ENCODE measurements around the gene PRKAG1. TPM values are rescaled to one million over a fixed set of nuclear protein-coding genes. Genes with fewer than 3 reads are reported as not detected.

The PRKAG1 gene
- total and polyA plus RNA-seq, 2 donors (not counting 1 experiment from before 2014, with no cell fraction given) = 28.5 to 60.0 TPM

DNA sequence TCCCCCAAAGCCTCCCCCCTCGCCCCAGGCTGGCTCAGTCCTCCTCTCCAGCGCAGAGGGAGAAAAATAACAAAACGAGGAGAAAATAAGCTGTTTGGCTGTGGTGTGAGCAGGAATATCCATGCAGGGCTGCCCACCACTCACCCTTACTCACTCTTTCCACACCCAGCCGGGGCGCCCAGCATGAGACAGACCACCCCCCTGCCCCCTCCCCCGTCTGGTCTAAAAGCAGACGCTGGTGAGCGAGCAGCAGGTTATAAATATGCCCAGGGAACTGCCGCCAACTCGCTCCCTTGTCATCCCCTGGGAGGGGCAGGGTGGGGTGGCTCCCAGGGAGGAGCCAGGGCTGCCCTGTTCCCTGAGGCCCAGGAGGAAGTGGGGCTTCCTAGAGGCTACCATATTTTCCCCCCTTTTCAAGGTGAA is 33.1 kb downstream of the PRKAG1 start:
- Histone ChIP-seq H3K4me2 (replicated peaks; ENCODE audit: low read depth, low read length, poor library complexity, severe bottlenecking) (no peak overlapping the region), H3K36me3 (replicated peaks in 1 of 2; ENCODE audit: control extremely low read depth in 1 of 2, control insufficient read depth in 1 of 2, extremely low read depth in 1 of 2, insufficient read depth in 2 of 2, low read length in 1 of 2) (no peaks in the 10 kb centered on the region), H3K27me3 (replicated peaks in 1 of 4; ENCODE audit: control extremely low read depth in 1 of 4, control insufficient read depth in 3 of 4, insufficient read depth in 4 of 4, low read length in 3 of 4) (peaks cover 0 to 61% (median 21%) of the 10 kb centered on the region in 4 experiments), H3K27ac (ENCODE audit: low read length in 2 of 2) (no peak overlapping the region), H3K9ac (ENCODE audit: low read length) (no peak overlapping the region), H2AFZ (ENCODE audit: insufficient read depth, low read depth, low read length, poor library complexity, severe bottlenecking) (no peak overlapping the region), H4K20me1 (ENCODE audit: control insufficient read depth, insufficient read depth, low read length, poor library complexity, severe bottlenecking) (no peaks in the 10 kb centered on the region), H3K4me3 (ENCODE audit: control extremely low read depth in 1 of 5, extremely low read depth in 1 of 5, insufficient read depth in 1 of 5, low read depth in 2 of 5, low read length in 4 of 5) (no peak overlapping the region), H3K79me2 (ENCODE audit: control insufficient read depth, insufficient read depth, low read length) (no peaks in the 10 kb centered on the region), H3K9me3 (ENCODE audit: control extremely low read depth in 1 of 3, control insufficient read depth in 2 of 3, insufficient read depth in 1 of 3, low read length in 2 of 3) (peaks cover 0 to 12% (median 0%) of the 10 kb centered on the region in 3 donors), H3K4me1 (ENCODE audit: control insufficient read depth in 2 of 2, insufficient read depth in 2 of 2, low read length in 2 of 2) (peaks cover 15 to 19% of the 10 kb centered on the region in 2 donors)
- no peak overlapping the region for H3K27ac Mint-ChIP-seq
- no peaks in the 10 kb centered on the region for H3K9me3 Mint-ChIP-seq (ENCODE audit: insufficient read depth)
- ATAC-seq (ENCODE audit: low read depth) = no peak
- no peak for DNase-seq
- peaks cover 60% of the 10 kb centered on the region for H3K27me3 Mint-ChIP-seq
- CTCF ChIA-PET = interaction anchor here (0.8 to 3.3 kb wide), 2 partner anchors 60 to 61 kb away, joined by 3 to 17 read pairs; partner anchors contain the start of gene FKBP11
- POLR2A ChIA-PET = no interaction called here
- TF ChIP-seq CTCF (IDR thresholded peaks at IDR 0.05) (no peak), EZH2 (IDR thresholded peaks at IDR 0.05; ENCODE audit: borderline replicate concordance, insufficient read depth, low read depth, low read length, poor library complexity, severe bottlenecking) (no peak)
- WGBS (ENCODE audit: insufficient coverage) = 16% methylated on average over 6 of the region's 10 CpGs
- no peak overlapping the region for H3K4me3 Mint-ChIP-seq
- H3K4me1 Mint-ChIP-seq = peaks cover 27% of the 10 kb centered on the region
- intact Hi-C loops (cut with micrococcal nuclease) = no loop called here

DNA sequence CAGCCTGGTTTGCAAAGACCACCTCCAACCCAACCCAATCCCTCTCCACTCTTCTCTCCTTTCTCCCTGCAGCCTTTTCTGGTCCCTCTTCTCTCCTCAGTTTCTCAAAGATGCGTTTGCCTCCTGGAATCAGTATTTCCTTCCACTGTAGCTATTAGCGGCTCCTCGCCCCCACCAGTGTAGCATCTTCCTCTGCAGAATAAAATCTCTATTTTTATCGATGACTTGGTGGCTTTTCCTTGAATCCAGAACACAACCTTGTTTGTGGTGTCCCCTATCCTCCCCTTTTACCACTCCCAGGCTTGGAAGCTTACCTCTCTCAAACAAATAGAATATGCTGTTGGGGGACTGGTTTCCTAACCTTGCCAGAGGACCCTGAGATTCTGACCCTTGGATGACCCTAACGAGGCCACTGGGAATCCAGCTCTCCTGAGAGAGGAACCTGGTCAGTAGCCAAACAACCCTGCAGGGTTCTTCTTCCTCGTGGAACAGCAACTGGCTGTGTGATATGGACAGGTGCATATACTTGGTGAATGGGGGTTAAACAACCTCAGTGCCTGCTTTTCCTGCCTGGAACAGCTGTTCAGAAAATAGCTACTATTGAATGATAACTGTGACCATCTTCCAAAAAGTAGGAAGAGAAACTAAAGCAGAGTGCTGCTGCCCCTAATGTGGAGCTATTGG is 36.0 kb downstream of the PRKAG1 start:
- ATAC-seq (ENCODE audit: low read depth) (no peak), DNase-seq (no peak)
- Histone ChIP-seq H3K4me2 (replicated peaks; ENCODE audit: low read depth, low read length, poor library complexity, severe bottlenecking) (no peak overlapping the region), H3K4me3 (ENCODE audit: control extremely low read depth in 1 of 5, extremely low read depth in 1 of 5, insufficient read depth in 1 of 5, low read depth in 2 of 5, low read length in 4 of 5) (no peak overlapping the region), H3K79me2 (ENCODE audit: control insufficient read depth, insufficient read depth, low read length) (no peaks in the 10 kb centered on the region), H4K20me1 (ENCODE audit: control insufficient read depth, insufficient read depth, low read length, poor library complexity, severe bottlenecking) (no peaks in the 10 kb centered on the region), H3K9me3 (ENCODE audit: control extremely low read depth in 1 of 3, control insufficient read depth in 2 of 3, insufficient read depth in 1 of 3, low read length in 2 of 3) (peaks cover 0 to 25% (median 0%) of the 10 kb centered on the region in 3 donors), H3K36me3 (replicated peaks in 1 of 2; ENCODE audit: control extremely low read depth in 1 of 2, control insufficient read depth in 1 of 2, extremely low read depth in 1 of 2, insufficient read depth in 2 of 2, low read length in 1 of 2) (no peaks in the 10 kb centered on the region), H3K4me1 (ENCODE audit: control insufficient read depth in 2 of 2, insufficient read depth in 2 of 2, low read length in 2 of 2) (peaks cover 38 to 44% of the 10 kb centered on the region in 2 donors), H3K9ac (ENCODE audit: low read length) (no peak overlapping the region), H3K27ac (ENCODE audit: low read length in 2 of 2) (no peak overlapping the region), H3K27me3 (replicated peaks in 1 of 4; ENCODE audit: control extremely low read depth in 1 of 4, control insufficient read depth in 3 of 4, insufficient read depth in 4 of 4, low read length in 3 of 4) (peaks cover 0 to 72% (median 25%) of the 10 kb centered on the region in 4 experiments), H2AFZ (ENCODE audit: insufficient read depth, low read depth, low read length, poor library complexity, severe bottlenecking) (no peak overlapping the region)
- POLR2A ChIA-PET = interaction anchor here (0.6 to 1.6 kb wide), 3 partner anchors 13 to 57 kb away, joined by 3 to 6 read pairs (median 4); partner anchors contain the start of gene FKBP11
- WGBS (ENCODE audit: insufficient coverage) = 60% methylated on average over 6 of the region's 6 CpGs
- TF ChIP-seq EZH2 (IDR thresholded peaks at IDR 0.05; ENCODE audit: borderline replicate concordance, insufficient read depth, low read depth, low read length, poor library complexity, severe bottlenecking) (no peak), CTCF (IDR thresholded peaks at IDR 0.05) (no peak)
- intact Hi-C loops (cut with micrococcal nuclease) = no loop called here
- H3K4me1 Mint-ChIP-seq = peaks cover 44% of the 10 kb centered on the region
- peak overlapping the region; percentile 93 for H3K4me3 Mint-ChIP-seq
- no peaks in the 10 kb centered on the region for H3K9me3 Mint-ChIP-seq (ENCODE audit: insufficient read depth)
- CTCF ChIA-PET = interaction anchor here (1.2 to 9.0 kb wide), 6 partner anchors 10 to 69 kb away, joined by 3 to 71 read pairs (median 11); partner anchors contain the start of genes FKBP11 and WNT10B
- peaks cover 49% of the 10 kb centered on the region for H3K27me3 Mint-ChIP-seq
- no peak overlapping the region for H3K27ac Mint-ChIP-seq

Data from B cell (primary cell).